ENCODE data around the gene USP34. TPM values are rescaled to one million over a fixed set of nuclear protein-coding genes. Genes with fewer than 3 reads are reported as not detected.

USP34 gene
- total RNA-seq, 2 donors from 2014 or later, result 105 to 120 TPM

DNA sequence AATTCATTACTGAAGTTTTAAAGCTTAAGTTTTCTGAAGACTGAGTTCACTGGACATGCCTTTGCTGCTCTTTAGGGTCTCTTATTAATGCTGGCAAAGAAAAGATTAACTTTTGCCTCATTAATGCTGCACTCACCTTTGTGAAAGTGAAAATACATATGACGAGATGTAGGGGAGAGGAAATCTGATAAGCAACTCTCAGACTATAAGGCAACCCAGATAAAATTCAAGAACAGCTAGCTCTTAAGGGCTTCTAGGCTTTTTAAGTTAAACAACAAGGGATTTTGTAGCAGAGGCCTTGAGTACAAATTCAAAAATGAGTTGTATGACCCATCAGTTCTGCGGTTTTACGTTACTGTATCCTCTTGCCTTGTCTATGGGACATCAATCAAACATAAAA, 143.7 kb downstream of the USP34 start:
- Mint-ChIP-seq H3K36me3 (ENCODE audit: low read depth) (peaks cover 43% of the 10 kb centered on the region), H3K4me3 (no peak overlapping the region), H3K27me3 (ENCODE audit: insufficient read depth) (no peaks in the 10 kb centered on the region), H3K27ac (no peak overlapping the region), H3K9me3 (no peaks in the 10 kb centered on the region), H3K4me1 (no peaks in the 10 kb centered on the region)
- no peaks in the 10 kb centered on the region for H3K4me1 ChIP-seq (ENCODE audit: control insufficient read depth, insufficient read depth, low read length)
- no peak overlapping the region for H3K4me3 ChIP-seq (ENCODE audit: low read length)
- WGBS, 2 experiments (ENCODE audit: insufficient coverage in 1 of 2, insufficient read length in 1 of 2), result 94 to 100% methylated on average over 3 of the region's 3 CpGs
- H3K9me3 ChIP-seq (ENCODE audit: control insufficient read depth, low read length), result no peaks in the 10 kb centered on the region
- peaks cover 73% of the 10 kb centered on the region for H3K36me3 ChIP-seq (ENCODE audit: control insufficient read depth, insufficient read depth, low read length)
- no peak for TF ChIP-seq CTCF (conservative IDR thresholded peaks at IDR 0.05)
- DNase-seq, result no peak
- no peak overlapping the region for H3K27ac ChIP-seq (ENCODE audit: low read depth, low read length)
- no peaks in the 10 kb centered on the region for H3K27me3 ChIP-seq (ENCODE audit: control insufficient read depth, insufficient read depth, low read length, poor library complexity, severe bottlenecking)
- H3K9ac ChIP-seq (ENCODE audit: extremely low read depth, low read length, poor library complexity, severe bottlenecking), result no peak overlapping the region

DNA sequence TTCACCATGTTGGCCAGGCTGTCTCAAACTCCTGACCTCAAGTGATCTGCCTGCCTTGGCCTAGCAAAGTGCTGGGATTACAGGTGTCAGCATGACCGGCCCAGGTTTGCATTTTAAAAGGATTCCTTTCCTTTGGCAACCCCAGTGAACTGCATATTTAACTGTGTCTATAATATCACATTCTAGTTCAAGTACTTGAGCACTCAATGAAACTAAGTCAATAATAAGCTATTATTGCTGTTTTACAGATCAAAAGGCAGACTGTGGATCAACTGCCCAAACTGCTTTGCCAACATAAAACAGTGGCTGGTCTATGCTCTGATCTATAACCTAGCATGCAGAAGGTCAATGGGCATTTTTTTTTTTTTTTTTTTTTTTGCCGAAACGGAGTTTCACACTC, 144.5 kb downstream of the USP34 start:
- peaks cover 72% of the 10 kb centered on the region for H3K36me3 ChIP-seq (ENCODE audit: control insufficient read depth, insufficient read depth, low read length)
- Mint-ChIP-seq H3K4me1 (no peaks in the 10 kb centered on the region), H3K9me3 (no peaks in the 10 kb centered on the region), H3K27me3 (ENCODE audit: insufficient read depth) (no peaks in the 10 kb centered on the region), H3K27ac (no peak overlapping the region), H3K4me3 (no peak overlapping the region), H3K36me3 (ENCODE audit: low read depth) (peaks cover 51% of the 10 kb centered on the region)
- H3K9ac ChIP-seq (ENCODE audit: extremely low read depth, low read length, poor library complexity, severe bottlenecking), result no peak overlapping the region
- no peak overlapping the region for H3K4me3 ChIP-seq (ENCODE audit: low read length)
- DNase-seq, result no peak
- H3K27me3 ChIP-seq (ENCODE audit: control insufficient read depth, insufficient read depth, low read length, poor library complexity, severe bottlenecking), result no peaks in the 10 kb centered on the region
- H3K4me1 ChIP-seq (ENCODE audit: control insufficient read depth, insufficient read depth, low read length), result no peaks in the 10 kb centered on the region
- H3K9me3 ChIP-seq (ENCODE audit: control insufficient read depth, low read length), result no peaks in the 10 kb centered on the region
- no peak for TF ChIP-seq CTCF (conservative IDR thresholded peaks at IDR 0.05)
- no peak overlapping the region for H3K27ac ChIP-seq (ENCODE audit: low read depth, low read length)
- WGBS, 2 experiments (ENCODE audit: insufficient coverage in 1 of 2, insufficient read length in 1 of 2), result 89 to 97% methylated on average over 1 to 3 of the region's 3 CpGs

DNA sequence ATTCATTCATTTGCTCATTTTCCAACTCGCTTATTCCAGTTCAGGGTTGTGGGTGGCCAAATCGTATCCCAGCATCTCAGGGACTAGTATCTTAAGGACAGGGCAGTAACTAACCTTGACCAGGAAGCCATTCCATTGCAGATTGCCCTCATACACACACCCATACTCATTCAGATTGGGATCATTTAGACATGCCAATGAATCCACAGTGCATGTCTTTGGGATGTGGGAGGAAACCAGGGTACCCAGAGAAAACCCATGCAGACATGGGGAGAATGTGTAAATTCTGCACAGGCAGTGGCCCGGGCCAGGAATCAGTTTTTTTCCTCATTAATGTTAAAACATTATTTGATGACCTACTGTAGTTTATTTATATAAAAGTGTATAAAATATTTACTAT, 150.7 kb downstream of the USP34 start:
- no peak for TF ChIP-seq CTCF (conservative IDR thresholded peaks at IDR 0.05)
- 94 to 100% methylated on average over 1 to 2 of the region's 3 CpGs for WGBS, 2 experiments (ENCODE audit: insufficient coverage in 1 of 2, insufficient read length in 1 of 2)
- H3K4me3 Mint-ChIP-seq, result no peak overlapping the region
- H3K27me3 ChIP-seq (ENCODE audit: control insufficient read depth, insufficient read depth, low read length, poor library complexity, severe bottlenecking), result no peaks in the 10 kb centered on the region
- no peak overlapping the region for H3K27ac ChIP-seq (ENCODE audit: low read depth, low read length)
- H3K9me3 ChIP-seq (ENCODE audit: control insufficient read depth, low read length), result no peaks in the 10 kb centered on the region
- no peaks in the 10 kb centered on the region for H3K27me3 Mint-ChIP-seq (ENCODE audit: insufficient read depth)
- peaks cover 52% of the 10 kb centered on the region for H3K36me3 Mint-ChIP-seq (ENCODE audit: low read depth)
- no peak overlapping the region for H3K9ac ChIP-seq (ENCODE audit: extremely low read depth, low read length, poor library complexity, severe bottlenecking)
- H3K4me3 ChIP-seq (ENCODE audit: low read length), result no peak overlapping the region
- no peak for DNase-seq
- peaks cover 54% of the 10 kb centered on the region for H3K36me3 ChIP-seq (ENCODE audit: control insufficient read depth, insufficient read depth, low read length)
- H3K4me1 Mint-ChIP-seq, result no peaks in the 10 kb centered on the region
- no peaks in the 10 kb centered on the region for H3K9me3 Mint-ChIP-seq
- H3K27ac Mint-ChIP-seq, result no peak overlapping the region
- H3K4me1 ChIP-seq (ENCODE audit: control insufficient read depth, insufficient read depth, low read length), result no peaks in the 10 kb centered on the region

Data from endodermal cell (in vitro differentiated cells).